WI38 (cell line): Measurements from ENCODE around the gene MYNN.

ENCODE experiments used
- H3K4me3 ChIP-seq: 2 replicates; pipeline ENCODE4 v1.5.1; 2011; ENCODE audit warnings: low read depth, mild to moderate bottlenecking, control low read depth, low read length
- TF ChIP-seq, protein P1 (sequence below): IDR thresholded peaks from 2 replicates; pipeline ENCODE4 v1.5.1; 2012; ENCODE audit warnings: low read depth, mild to moderate bottlenecking, control low read depth, low read length

MYNN gene

DNA sequence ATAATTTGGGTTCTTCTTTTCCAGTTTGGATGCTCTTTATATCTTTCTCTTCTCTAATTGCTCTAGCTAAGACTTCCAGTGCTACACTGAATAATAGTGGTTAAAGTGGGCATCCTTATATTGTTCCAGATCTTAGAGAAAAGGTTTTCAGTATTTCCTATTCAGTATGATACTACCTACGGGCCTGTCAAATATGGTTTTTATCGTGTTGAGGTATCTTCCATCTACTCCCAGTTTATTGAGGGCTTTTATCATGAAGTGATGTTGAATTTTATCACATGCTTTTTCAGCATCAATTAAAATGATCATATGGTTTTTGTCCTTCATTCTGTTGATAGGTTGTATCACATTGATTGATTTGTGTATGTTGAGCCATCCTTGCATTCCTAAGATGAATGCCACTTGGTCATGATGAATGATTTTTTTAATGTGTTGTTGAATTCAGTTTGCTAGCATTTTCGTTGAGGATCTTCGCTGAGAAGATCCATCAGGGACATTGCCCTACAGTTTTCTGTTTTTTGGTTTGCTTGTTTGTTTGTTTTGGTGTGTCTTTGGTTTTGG, 42.5 kb downstream of the MYNN start:
- TF ChIP-seq, protein P1, sequence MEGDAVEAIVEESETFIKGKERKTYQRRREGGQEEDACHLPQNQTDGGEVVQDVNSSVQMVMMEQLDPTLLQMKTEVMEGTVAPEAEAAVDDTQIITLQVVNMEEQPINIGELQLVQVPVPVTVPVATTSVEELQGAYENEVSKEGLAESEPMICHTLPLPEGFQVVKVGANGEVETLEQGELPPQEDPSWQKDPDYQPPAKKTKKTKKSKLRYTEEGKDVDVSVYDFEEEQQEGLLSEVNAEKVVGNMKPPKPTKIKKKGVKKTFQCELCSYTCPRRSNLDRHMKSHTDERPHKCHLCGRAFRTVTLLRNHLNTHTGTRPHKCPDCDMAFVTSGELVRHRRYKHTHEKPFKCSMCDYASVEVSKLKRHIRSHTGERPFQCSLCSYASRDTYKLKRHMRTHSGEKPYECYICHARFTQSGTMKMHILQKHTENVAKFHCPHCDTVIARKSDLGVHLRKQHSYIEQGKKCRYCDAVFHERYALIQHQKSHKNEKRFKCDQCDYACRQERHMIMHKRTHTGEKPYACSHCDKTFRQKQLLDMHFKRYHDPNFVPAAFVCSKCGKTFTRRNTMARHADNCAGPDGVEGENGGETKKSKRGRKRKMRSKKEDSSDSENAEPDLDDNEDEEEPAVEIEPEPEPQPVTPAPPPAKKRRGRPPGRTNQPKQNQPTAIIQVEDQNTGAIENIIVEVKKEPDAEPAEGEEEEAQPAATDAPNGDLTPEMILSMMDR, result no peak
- no peak overlapping the region for H3K4me3 ChIP-seq

DNA sequence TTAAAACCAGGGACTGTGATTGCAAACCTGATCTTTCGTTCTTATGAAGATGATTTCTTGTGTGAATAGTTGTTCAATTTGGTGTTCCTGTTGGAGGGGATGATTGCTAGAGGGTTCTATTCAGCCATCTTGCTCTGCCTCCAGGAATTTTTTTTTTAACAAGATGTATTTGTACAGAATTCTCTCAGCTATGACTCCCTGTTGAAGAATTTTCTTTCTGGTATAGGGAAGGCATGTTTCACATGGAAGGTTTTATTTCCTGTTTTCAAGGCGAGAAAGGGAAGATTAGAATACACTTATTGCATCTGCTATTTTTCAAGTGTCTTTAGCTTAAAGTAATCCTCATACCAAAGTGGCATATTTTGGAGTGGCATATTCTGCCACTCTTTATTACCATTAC, 45.1 kb downstream of the MYNN start:
- TF ChIP-seq, protein P1, result no peak
- H3K4me3 ChIP-seq, result no peak overlapping the region

DNA sequence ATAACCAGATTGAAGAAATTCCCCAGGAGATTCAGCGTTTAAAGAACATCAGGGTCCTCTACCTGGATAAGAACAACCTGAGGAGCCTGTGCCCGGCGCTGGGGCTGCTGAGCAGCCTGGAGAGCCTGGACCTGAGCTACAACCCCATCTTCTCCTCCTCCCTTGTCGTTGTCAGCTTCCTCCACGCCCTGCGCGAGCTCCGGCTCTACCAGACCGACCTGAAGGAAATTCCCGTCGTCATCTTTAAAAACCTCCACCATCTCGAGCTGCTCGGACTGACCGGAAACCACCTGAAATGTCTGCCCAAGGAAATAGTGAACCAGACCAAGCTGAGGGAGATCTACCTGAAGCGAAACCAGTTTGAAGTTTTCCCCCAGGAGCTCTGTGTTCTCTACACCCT, 48.9 kb downstream of the MYNN start:
- H3K4me3 ChIP-seq, result no peak overlapping the region
- TF ChIP-seq, protein P1, result no peak

DNA sequence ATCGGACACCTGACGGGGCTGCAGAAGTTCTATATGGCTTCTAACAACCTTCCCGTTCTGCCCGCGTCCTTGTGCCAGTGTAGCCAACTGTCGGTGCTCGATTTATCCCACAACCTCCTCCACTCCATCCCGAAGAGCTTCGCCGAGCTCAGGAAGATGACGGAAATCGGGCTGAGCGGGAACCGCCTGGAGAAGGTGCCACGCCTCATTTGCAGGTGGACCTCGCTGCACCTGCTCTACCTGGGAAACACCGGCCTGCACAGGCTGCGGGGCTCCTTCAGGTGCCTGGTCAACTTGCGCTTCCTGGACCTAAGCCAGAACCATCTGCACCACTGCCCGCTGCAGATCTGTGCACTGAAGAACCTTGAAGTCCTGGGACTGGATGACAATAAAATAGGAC, 49.3 kb downstream of the MYNN start:
- TF ChIP-seq, protein P1, result no peak
- no peak overlapping the region for H3K4me3 ChIP-seq

DNA sequence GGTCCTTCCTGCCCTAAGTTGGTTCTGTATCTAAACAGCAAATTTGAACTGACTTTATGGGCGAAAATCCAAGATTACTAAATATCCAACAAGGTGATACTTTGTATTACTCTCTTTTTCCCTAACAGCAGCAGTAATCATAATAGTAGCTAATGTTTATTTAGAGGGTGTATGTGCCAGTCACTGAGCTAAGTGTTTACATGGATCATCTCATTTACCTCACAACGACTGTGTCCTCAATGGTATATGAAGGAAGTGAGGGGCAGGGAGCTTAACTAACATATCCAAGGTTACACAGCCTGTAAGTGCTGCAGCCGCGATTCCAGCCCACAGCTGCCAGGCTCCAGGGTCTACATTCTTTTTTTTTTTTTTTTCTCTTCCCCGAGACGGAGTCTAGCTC, 49.8 kb downstream of the MYNN start:
- H3K4me3 ChIP-seq, result no peak overlapping the region
- TF ChIP-seq, protein P1, result no peak

DNA sequence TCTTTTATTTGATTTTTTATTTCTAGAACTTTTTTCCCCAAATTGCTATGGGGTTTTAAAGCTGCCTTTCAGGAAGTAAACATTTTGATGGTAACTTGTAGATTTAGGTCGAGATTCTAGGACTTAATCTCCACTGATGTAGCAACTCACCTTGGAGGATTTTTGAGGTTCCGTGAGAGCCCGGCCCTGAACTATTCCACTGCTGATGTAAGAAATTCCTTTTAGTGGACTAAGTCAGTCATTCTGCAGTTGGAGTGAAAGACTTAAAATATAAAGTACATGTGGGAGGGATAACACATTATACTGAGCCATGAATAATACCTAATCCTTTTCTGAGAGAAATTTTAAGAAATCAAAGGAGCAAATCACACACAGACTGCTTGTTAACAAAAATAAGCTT, 52.1 kb downstream of the MYNN start:
- H3K4me3 ChIP-seq, result no peak overlapping the region
- TF ChIP-seq, protein P1, result no peak

DNA sequence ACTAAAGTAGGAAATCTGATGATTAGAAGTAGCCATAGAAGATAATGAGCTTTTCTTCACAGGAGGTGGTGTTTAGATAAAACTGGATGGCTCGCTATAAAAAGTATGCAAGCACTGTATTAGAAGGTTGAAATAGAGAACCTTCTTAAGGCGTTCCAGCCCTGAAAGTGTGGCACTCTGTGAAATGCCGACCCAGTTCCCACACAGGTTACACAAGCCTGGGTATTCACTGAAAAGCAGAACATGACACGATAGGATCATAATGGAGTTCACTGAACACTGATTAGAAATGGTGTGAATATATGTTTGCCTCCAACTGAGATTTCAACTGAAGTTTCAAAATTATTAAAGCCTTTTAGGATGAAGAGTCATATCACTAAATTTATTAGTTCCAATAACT, 54.5 kb downstream of the MYNN start:
- no peak overlapping the region for H3K4me3 ChIP-seq
- TF ChIP-seq, protein P1, result no peak
